ENCODE data around the gene TOMM20. TPM values are rescaled to one million over a fixed set of nuclear protein-coding genes. Genes with fewer than 3 reads are reported as not detected.
"Not testable (repeated sequence)": the region's sequence is repeated elsewhere in the genome, so short reads cannot be mapped to it uniquely, and the experiment has no call there.

The TOMM20 gene
- total RNA-seq, 8 experiments from 2014 or later = 110 to 371 (median 210) TPM

GRCh38 chr1:235093696-235094592 is 34.7 kb downstream of the TOMM20 start:
- peaks cover 25 to 30% of the 10 kb centered on the region in 2 donors for H3K4me1 ChIP-seq (replicated peaks in 1 of 2)
- in situ Hi-C loops (cut with MboI; ENCODE audit: low pct_unique_long_range_greater_than_20kb in 2 of 9, low sequenced_read_pairs in 9 of 9, unreplicated experiment in 9 of 9) = loop anchor here (10.0 to 25.0 kb wide), 8 partner anchors 357 to 982 kb away; partner anchors contain the start of genes IRF2BP2 (in 4 of the 9) and TARBP1 (in 2 of the 9)
- H3K4me3 ChIP-seq = peak overlapping the region in 3 of 5 donors; percentile 1 to 15 (median 4)
- H3K27ac ChIP-seq = peak overlapping the region; percentile 4 to 35
- peak; percentile 48 to 81 (median 66) for ATAC-seq (replicated peaks in 6 of 8)
- WGBS, 10 experiments = 2 to 82% (median 39%) methylated on average over 1 to 24 of the region's 24 CpGs; no CpG with 5 or more reads in 1 of the 10 experiments

GRCh38 chr1:235093013-235093695 is 35.5 kb downstream of the TOMM20 start:
- 0 to 80% (median 60%) methylated on average over 1 to 14 of the region's 27 CpGs; no CpG with 5 or more reads in 3 of the 10 experiments for WGBS, 10 experiments
- H3K4me1 ChIP-seq (replicated peaks in 1 of 2) = peaks cover 25 to 30% of the 10 kb centered on the region in 2 donors
- peak overlapping the region; percentile 4 to 35 for H3K27ac ChIP-seq
- in situ Hi-C loops (cut with MboI; ENCODE audit: low pct_unique_long_range_greater_than_20kb in 2 of 9, low sequenced_read_pairs in 9 of 9, unreplicated experiment in 9 of 9) = loop anchor here (10.0 to 25.0 kb wide), 8 partner anchors 356 to 981 kb away; partner anchors contain the start of genes IRF2BP2 (in 4 of the 9) and TARBP1 (in 2 of the 9)
- peak overlapping the region in 3 of 5 donors; percentile 1 to 15 (median 4) for H3K4me3 ChIP-seq
- peak; percentile 74 to 90 (median 82) for ATAC-seq (replicated peaks in 6 of 8)

GRCh38 chr1:235092415-235092814 is 36.2 kb downstream of the TOMM20 start:
- H3K4me3 ChIP-seq; ATAC-seq (replicated peaks in 6 of 8); H3K27ac ChIP-seq: not testable (repeated sequence)
- H3K4me1 ChIP-seq (replicated peaks in 1 of 2) = peaks cover 25 to 30% of the 10 kb centered on the region in 2 donors
- in situ Hi-C loops (cut with MboI; ENCODE audit: low pct_unique_long_range_greater_than_20kb in 2 of 9, low sequenced_read_pairs in 9 of 9, unreplicated experiment in 9 of 9) = loop anchor here (10.0 to 25.0 kb wide), 8 partner anchors 355 to 980 kb away; partner anchors contain the start of genes IRF2BP2 (in 4 of the 9) and TARBP1 (in 2 of the 9)
- 97 to 100% methylated on average over 1 to 14 of the region's 14 CpGs; no CpG with 5 or more reads in 8 of the 10 experiments for WGBS, 10 experiments

GRCh38 chr1:235092045-235092406 is 36.6 kb downstream of the TOMM20 start:
- peaks cover 25 to 30% of the 10 kb centered on the region in 2 donors for H3K4me1 ChIP-seq (replicated peaks in 1 of 2)
- not testable (repeated sequence) for H3K4me3 ChIP-seq; ATAC-seq (replicated peaks in 6 of 8); H3K27ac ChIP-seq
- in situ Hi-C loops (cut with MboI; ENCODE audit: low pct_unique_long_range_greater_than_20kb in 2 of 9, low sequenced_read_pairs in 9 of 9, unreplicated experiment in 9 of 9) = loop anchor here (10.0 to 25.0 kb wide), 8 partner anchors 355 to 980 kb away; partner anchors contain the start of genes IRF2BP2 (in 4 of the 9) and TARBP1 (in 2 of the 9)
- WGBS, 10 experiments = 86 to 100% (median 92%) methylated on average over 1 to 7 of the region's 8 CpGs; no CpG with 5 or more reads in 7 of the 10 experiments

GRCh38 chr1:235091319-235092044 is 37.2 kb downstream of the TOMM20 start:
- not testable (repeated sequence) for ATAC-seq (replicated peaks in 6 of 8); H3K4me3 ChIP-seq
- H3K27ac ChIP-seq = peak overlapping the region; percentile 54 to 68
- in situ Hi-C loops (cut with MboI; ENCODE audit: low pct_unique_long_range_greater_than_20kb in 2 of 9, low sequenced_read_pairs in 9 of 9, unreplicated experiment in 9 of 9) = loop anchor here (10.0 to 25.0 kb wide), 8 partner anchors 354 to 979 kb away; partner anchors contain the start of genes IRF2BP2 (in 4 of the 9) and TARBP1 (in 2 of the 9)
- WGBS, 10 experiments = 60 to 100% (median 92%) methylated on average over 1 to 15 of the region's 20 CpGs; no CpG with 5 or more reads in 2 of the 10 experiments
- peaks cover 25 to 30% of the 10 kb centered on the region in 2 donors for H3K4me1 ChIP-seq (replicated peaks in 1 of 2)

GRCh38 chr1:235090406-235091069 is 38.1 kb downstream of the TOMM20 start:
- Histone ChIP-seq H3K27ac (peak overlapping the region; percentile 54 to 68), H3K4me3 (no peak overlapping the region), H3K4me1 (replicated peaks in 1 of 2) (peaks cover 25 to 30% of the 10 kb centered on the region in 2 donors)
- in situ Hi-C loops (cut with MboI; ENCODE audit: low pct_unique_long_range_greater_than_20kb in 2 of 9, low sequenced_read_pairs in 9 of 9, unreplicated experiment in 9 of 9) = loop anchor here (10.0 to 25.0 kb wide), 8 partner anchors 353 to 978 kb away; partner anchors contain the start of genes IRF2BP2 (in 4 of the 9) and TARBP1 (in 2 of the 9)
- WGBS, 10 experiments = 8 to 56% (median 13%) methylated on average over 2 to 20 of the region's 20 CpGs; no CpG with 5 or more reads in 1 of the 10 experiments
- ATAC-seq (replicated peaks in 6 of 8) = peak in 5 of 8 experiments; percentile 63 to 67 (median 65)

GRCh38 chr1:235088907-235089306 is 39.7 kb downstream of the TOMM20 start:
- WGBS, 10 experiments = 67 to 100% (median 93%) methylated on average over 1 to 7 of the region's 7 CpGs; no CpG with 5 or more reads in 2 of the 10 experiments
- H3K4me1 ChIP-seq (replicated peaks in 1 of 2) = peaks cover 30 to 34% of the 10 kb centered on the region in 2 donors
- H3K27ac ChIP-seq = no peak overlapping the region
- in situ Hi-C loops (cut with MboI; ENCODE audit: low pct_unique_long_range_greater_than_20kb in 2 of 9, low sequenced_read_pairs in 9 of 9, unreplicated experiment in 9 of 9) = loop anchor here (5.0 to 25.0 kb wide), 10 partner anchors 352 to 977 kb away; partner anchors contain the start of genes IRF2BP2 (in 5 of the 9) and TARBP1 (in 2 of the 9)
- ATAC-seq (replicated peaks in 6 of 8) = no peak
- no peak overlapping the region for H3K4me3 ChIP-seq

GRCh38 chr1:235088430-235088829 is 40.2 kb downstream of the TOMM20 start:
- WGBS, 10 experiments = 61 to 100% (median 92%) methylated on average over 2 to 6 of the region's 6 CpGs; no CpG with 5 or more reads in 1 of the 10 experiments
- ATAC-seq (replicated peaks in 6 of 8) = no peak
- H3K4me1 ChIP-seq (replicated peaks in 1 of 2) = peaks cover 32 to 34% of the 10 kb centered on the region in 2 donors
- in situ Hi-C loops (cut with MboI; ENCODE audit: low pct_unique_long_range_greater_than_20kb in 2 of 9, low sequenced_read_pairs in 9 of 9, unreplicated experiment in 9 of 9) = loop anchor here (5.0 to 25.0 kb wide), 10 partner anchors 351 to 976 kb away; partner anchors contain the start of genes IRF2BP2 (in 5 of the 9) and TARBP1 (in 2 of the 9)
- H3K4me3 ChIP-seq = no peak overlapping the region
- no peak overlapping the region for H3K27ac ChIP-seq

- Histone ChIP-seq H3K4me1 (replicated peaks in 1 of 2) (peaks cover 34 to 35% of the 10 kb centered on the region in 2 donors), H3K27ac (no peak overlapping the region), H3K4me3 (no peak overlapping the region)
- in situ Hi-C loops (cut with MboI; ENCODE audit: low pct_unique_long_range_greater_than_20kb in 2 of 9, low sequenced_read_pairs in 9 of 9, unreplicated experiment in 9 of 9) = loop anchor here (5.0 to 25.0 kb wide), 10 partner anchors 351 to 976 kb away; partner anchors contain the start of genes IRF2BP2 (in 5 of the 9) and TARBP1 (in 2 of the 9)
- 20 to 100% (median 84%) methylated on average over 1 to 5 of the region's 6 CpGs; no CpG with 5 or more reads in 3 of the 10 experiments for WGBS, 10 experiments
- ATAC-seq (replicated peaks in 6 of 8) = no peak
Measured at GRCh38 chr1:235087906-235088305, 40.7 kb downstream of the TOMM20 start.

GRCh38 chr1:235085411-235086117 is 43.1 kb downstream of the TOMM20 start:
- WGBS, 10 experiments = 58 to 100% (median 84%) methylated on average over 1 to 12 of the region's 12 CpGs
- H3K4me3 ChIP-seq; ATAC-seq (replicated peaks in 6 of 8); H3K27ac ChIP-seq: not testable (repeated sequence)
- in situ Hi-C loops (cut with MboI; ENCODE audit: low pct_unique_long_range_greater_than_20kb in 2 of 9, low sequenced_read_pairs in 9 of 9, unreplicated experiment in 9 of 9) = loop anchor here (5.0 to 25.0 kb wide), 10 partner anchors 348 to 973 kb away; partner anchors contain the start of genes IRF2BP2 (in 5 of the 9) and TARBP1 (in 2 of the 9)
- peaks cover 27% of the 10 kb centered on the region in 2 donors for H3K4me1 ChIP-seq (replicated peaks in 1 of 2)
